ENCODE results near the gene ITGB1. TPM values are rescaled to one million over a fixed set of nuclear protein-coding genes. Genes with fewer than 3 reads are reported as not detected.

The ITGB1 gene
- total RNA-seq (100 to 1,000 TPM; 288 to 803 (median 333) TPM), polyA plus RNA-seq (100 to 1,000 TPM in 2 of 3 donors, 10 to 100 TPM in 1; 93.3 to 400 (median 105) TPM)
- long read RNA-seq, donor 1, transcript ITGB1-201 (16 exons, 3,640 nt), result major isoform, 51 of 99 reads
- long read RNA-seq, donor 1, partial matches to known transcripts, result 48 of 99 reads
- long read RNA-seq, donor 1, other reads (novel, unspliced or antisense), result 0 of 99 reads
- long read RNA-seq, donor 2, transcript ITGB1-201 (16 exons, 3,640 nt), result major isoform, 29 of 99 reads
- long read RNA-seq, donor 2, partial matches to known transcripts, result 70 of 99 reads
- long read RNA-seq, donor 2, other reads (novel, unspliced or antisense), result 0 of 99 reads
- long read RNA-seq, donor 3, transcript ITGB1-201 (16 exons, 3,640 nt), result major isoform, 48 of 92 reads
- long read RNA-seq, donor 3, partial matches to known transcripts, result 42 of 92 reads
- long read RNA-seq, donor 3, other reads (novel, unspliced or antisense), result 0 of 92 reads
- long read RNA-seq, donor 4, transcript ITGB1-201 (16 exons, 3,640 nt), result major isoform, 30 of 128 reads
- long read RNA-seq, donor 4, partial matches to known transcripts, result 90 of 128 reads
- long read RNA-seq, donor 4, other reads (novel, unspliced or antisense), result 6 of 128 reads
- long read RNA-seq, donor 5, transcript ITGB1-202 (16 exons, 3,784 nt), result minor isoform, 5 of 665 reads
- long read RNA-seq, donor 5, transcript ITGB1-201 (16 exons, 3,640 nt), result major isoform, 584 of 665 reads
- long read RNA-seq, donor 5, partial matches to known transcripts, result 24 of 665 reads
- long read RNA-seq, donor 5, other reads (novel, unspliced or antisense), result 52 of 665 reads
- long read RNA-seq, donor 6, transcript ITGB1-201 (16 exons, 3,640 nt), result major isoform, 18 of 113 reads
- long read RNA-seq, donor 6, partial matches to known transcripts, result 90 of 113 reads
- long read RNA-seq, donor 6, other reads (novel, unspliced or antisense), result 5 of 113 reads
- long read RNA-seq, donor 7, transcript ITGB1-201 (16 exons, 3,640 nt), result major isoform, 10 of 51 reads
- long read RNA-seq, donor 7, partial matches to known transcripts, result 41 of 51 reads
- long read RNA-seq, donor 7, other reads (novel, unspliced or antisense), result 0 of 51 reads
- long read RNA-seq, donor 8, transcript ITGB1-201 (16 exons, 3,640 nt), result major isoform, 87 of 210 reads
- long read RNA-seq, donor 8, partial matches to known transcripts, result 121 of 210 reads
- long read RNA-seq, donor 8, other reads (novel, unspliced or antisense), result 0 of 210 reads
- long read RNA-seq, donor 9, transcript ITGB1-201 (16 exons, 3,640 nt), result major isoform, 39 of 94 reads
- long read RNA-seq, donor 9, partial matches to known transcripts, result 53 of 94 reads
- long read RNA-seq, donor 9, other reads (novel, unspliced or antisense), result 0 of 94 reads
- long read RNA-seq, donor 10, transcript ITGB1-201 (16 exons, 3,640 nt), result major isoform, 22 of 58 reads
- long read RNA-seq, donor 10, partial matches to known transcripts, result 36 of 58 reads
- long read RNA-seq, donor 10, other reads (novel, unspliced or antisense), result 0 of 58 reads

DNA sequence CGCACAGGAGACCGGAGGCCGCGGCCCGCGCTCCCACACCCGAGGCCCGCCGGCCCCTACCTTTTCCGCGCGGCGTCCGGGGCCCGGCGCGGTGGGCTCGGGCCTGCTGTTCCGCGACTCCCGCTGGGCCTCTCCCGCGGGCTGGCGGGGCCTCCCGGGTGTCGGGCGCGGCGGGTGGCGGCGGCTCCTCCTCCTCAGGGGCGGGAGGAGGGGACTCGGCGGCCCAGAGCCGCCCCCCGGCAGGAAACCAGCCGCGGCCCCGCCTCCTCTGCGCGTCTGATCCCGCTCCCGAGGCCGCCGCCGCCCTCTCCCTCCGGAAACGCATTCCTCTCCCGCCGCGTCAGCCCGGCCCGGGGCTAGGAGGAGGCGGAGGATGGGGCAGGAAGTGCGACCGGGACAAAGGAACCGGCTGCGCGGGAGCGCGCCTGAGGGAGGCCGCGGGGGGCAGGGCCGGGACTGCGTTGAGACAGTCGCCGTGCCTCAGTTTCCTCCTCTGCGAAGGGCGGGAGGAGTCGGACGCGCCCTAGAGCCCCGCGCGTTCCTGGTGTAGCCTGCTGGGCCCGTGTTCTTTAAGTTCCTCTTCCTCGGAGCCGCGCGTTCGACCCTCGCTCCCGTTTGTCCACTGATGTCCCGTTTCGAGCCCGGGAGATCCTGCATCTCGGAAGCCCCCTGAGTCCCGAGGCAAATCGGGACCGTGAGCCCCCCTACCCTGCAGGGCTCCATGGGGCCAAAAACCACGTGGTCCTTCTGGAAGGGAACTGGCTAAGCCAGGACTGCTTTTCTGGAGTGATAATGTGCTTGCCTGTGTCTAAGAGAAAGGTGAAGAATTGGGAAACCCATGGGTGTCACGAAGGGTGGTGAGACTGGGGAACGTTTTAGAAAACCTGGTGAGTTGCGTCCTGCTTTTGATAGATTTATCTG lies at the start of gene ITGB1:
Gene ITGB1 (minus strand): TSS at position 146 of the 921 bp plus-strand sequence. CDS start 22,672 bp downstream, outside the sequence.
- Histone ChIP-seq H3K36me3 (replicated peaks in 1 of 2) (no peaks in the 10 kb centered on the region), H3K9me3 (replicated peaks in 1 of 3) (no peaks in the 10 kb centered on the region), H3K4me1 (replicated peaks in 1 of 2) (peaks cover 53 to 71% of the 10 kb centered on the region in 2 donors), H3K4me3 (peak within 1 kb of the TSS; percentile 92 to 98 (median 96)), H3K27ac (peak within 1 kb of the TSS; percentile 48 to 98 (median 93)), H3K27me3 (no peaks in the 10 kb centered on the region)
- WGBS, 4 donors, result 0 to 1% (median 0%) methylated on average over 12 to 94 of the region's 94 CpGs
- peak; percentile 96 to 98 (median 97) for DNase-seq
- TF ChIP-seq, protein P1, sequence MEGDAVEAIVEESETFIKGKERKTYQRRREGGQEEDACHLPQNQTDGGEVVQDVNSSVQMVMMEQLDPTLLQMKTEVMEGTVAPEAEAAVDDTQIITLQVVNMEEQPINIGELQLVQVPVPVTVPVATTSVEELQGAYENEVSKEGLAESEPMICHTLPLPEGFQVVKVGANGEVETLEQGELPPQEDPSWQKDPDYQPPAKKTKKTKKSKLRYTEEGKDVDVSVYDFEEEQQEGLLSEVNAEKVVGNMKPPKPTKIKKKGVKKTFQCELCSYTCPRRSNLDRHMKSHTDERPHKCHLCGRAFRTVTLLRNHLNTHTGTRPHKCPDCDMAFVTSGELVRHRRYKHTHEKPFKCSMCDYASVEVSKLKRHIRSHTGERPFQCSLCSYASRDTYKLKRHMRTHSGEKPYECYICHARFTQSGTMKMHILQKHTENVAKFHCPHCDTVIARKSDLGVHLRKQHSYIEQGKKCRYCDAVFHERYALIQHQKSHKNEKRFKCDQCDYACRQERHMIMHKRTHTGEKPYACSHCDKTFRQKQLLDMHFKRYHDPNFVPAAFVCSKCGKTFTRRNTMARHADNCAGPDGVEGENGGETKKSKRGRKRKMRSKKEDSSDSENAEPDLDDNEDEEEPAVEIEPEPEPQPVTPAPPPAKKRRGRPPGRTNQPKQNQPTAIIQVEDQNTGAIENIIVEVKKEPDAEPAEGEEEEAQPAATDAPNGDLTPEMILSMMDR (IDR thresholded peaks at IDR 0.05), result no peak
- TF ChIP-seq POLR2A (IDR thresholded peaks at IDR 0.05), result peak; percentile 86 to 98
- intact Hi-C loops (cut with DNase I), result no loop called here

DNA sequence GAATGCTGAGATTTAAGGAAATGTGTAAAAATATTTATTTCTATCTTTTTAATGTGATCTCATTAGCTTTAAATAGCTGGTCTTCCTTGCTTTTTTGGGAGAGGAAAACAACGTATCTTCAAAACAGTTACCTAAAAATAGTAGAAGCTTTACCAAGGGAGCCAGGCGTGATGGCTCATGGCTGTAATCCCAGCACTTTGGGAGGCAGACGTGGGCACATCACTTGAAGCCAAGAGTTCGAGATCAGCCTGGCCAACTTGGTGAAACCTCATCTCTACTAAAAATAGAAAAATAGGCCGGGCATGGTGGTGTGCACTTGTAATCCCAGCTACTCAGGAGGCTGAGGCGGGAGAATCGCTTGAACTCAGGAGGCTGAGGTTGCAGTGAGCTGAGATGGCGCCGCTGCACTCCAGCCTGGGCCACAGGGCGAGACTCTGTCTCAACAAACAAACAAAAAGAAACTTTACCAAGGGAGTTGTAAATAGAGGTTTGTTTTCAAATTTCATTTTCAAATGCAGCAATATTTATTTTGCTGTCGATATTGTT lies 48.4 kb upstream of the ITGB1 start:
- TF ChIP-seq, protein P1 (IDR thresholded peaks at IDR 0.05), result no peak
- no peak for TF ChIP-seq POLR2A (IDR thresholded peaks at IDR 0.05)
- peaks cover 0 to 14% of the 10 kb centered on the region in 2 donors for H3K4me1 ChIP-seq (replicated peaks in 1 of 2)
- no peak for DNase-seq
- WGBS, 4 donors, result 82 to 87% (median 85%) methylated on average over 11 of the region's 11 CpGs
- no peaks in the 10 kb centered on the region for H3K9me3 ChIP-seq (replicated peaks in 1 of 3)
- H3K27ac ChIP-seq, result peak overlapping the region in 4 of 5 donors; percentile 29 to 91 (median 72)
- H3K4me3 ChIP-seq, result no peak overlapping the region
- intact Hi-C loops (cut with DNase I), result loop anchor here in 1 of 2 donors (2.0 kb wide), 1 partner anchor 212 kb away; no protein-coding TSS in a partner anchor
- no peaks in the 10 kb centered on the region for H3K36me3 ChIP-seq (replicated peaks in 1 of 2)
- no peaks in the 10 kb centered on the region for H3K27me3 ChIP-seq
